ENCODE measurements around the gene SDCBP2.

GRCh38 chr20:1377341-1377871 lies 48.5 kb upstream of the SDCBP2 start:
- no peak for TF ChIP-seq POLR2AphosphoS5 (IDR thresholded peaks at IDR 0.05; ENCODE audit: low read depth, low read length)
- no peak for TF ChIP-seq TAF1 (IDR thresholded peaks at IDR 0.05; ENCODE audit: borderline replicate concordance, insufficient read depth, low read length)
- TF ChIP-seq REST (IDR thresholded peaks at IDR 0.05; ENCODE audit: insufficient read depth in 1 of 2, low read depth in 2 of 2, low read length in 2 of 2) = no peak
